GM18517 (cell line): ENCODE results near the gene DRD1.
"Not testable (repeated sequence)": the region's sequence is repeated elsewhere in the genome, so short reads cannot be mapped to it uniquely, and the experiment has no call there.

Experiments
- ATAC-seq: cut with Tn5 transposase; IDR thresholded peaks from one replicate; pipeline ENCODE4 v1.9.1; 2021; ENCODE audit warnings: mild to moderate bottlenecking, moderate library complexity; ENCODE audit not compliant: unreplicated experiment

The DRD1 gene

GRCh38 chr5:175468892-175469291 lies 24.9 kb upstream of the DRD1 start:
- no peak for ATAC-seq

DNA sequence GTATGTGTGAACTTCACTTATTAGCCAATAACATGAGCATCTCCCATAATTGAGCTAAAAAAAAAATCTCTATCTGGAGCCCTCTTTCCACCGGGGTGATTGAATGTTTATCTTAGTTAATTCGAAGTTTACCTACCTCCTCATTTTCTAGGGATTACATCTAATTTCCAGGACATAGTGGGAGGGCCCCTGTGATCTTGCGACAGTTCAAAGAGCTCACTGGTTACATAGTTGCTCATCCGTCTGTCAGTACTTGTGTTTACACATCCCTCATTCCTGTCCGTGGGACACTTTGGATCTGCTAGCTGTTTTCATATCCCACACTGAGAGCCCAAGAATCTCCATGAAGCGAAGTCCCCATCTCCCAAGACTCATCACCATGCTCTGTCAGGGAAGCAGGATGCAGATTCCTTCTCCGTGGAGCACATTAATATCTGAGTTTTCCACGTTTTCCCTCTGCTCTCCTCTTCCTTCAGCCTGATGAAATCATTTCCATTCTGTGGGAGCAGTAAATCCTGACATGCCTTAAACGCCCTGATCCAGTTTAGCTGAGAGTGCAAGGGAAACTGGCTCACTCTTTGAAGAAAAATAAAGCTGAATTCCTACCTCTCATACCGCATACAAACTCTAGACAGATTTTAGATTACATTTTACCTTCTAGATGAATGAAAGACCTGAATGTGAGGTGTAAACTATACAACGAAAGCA lies 24.2 kb upstream of the DRD1 start:
- ATAC-seq: no peak

DNA sequence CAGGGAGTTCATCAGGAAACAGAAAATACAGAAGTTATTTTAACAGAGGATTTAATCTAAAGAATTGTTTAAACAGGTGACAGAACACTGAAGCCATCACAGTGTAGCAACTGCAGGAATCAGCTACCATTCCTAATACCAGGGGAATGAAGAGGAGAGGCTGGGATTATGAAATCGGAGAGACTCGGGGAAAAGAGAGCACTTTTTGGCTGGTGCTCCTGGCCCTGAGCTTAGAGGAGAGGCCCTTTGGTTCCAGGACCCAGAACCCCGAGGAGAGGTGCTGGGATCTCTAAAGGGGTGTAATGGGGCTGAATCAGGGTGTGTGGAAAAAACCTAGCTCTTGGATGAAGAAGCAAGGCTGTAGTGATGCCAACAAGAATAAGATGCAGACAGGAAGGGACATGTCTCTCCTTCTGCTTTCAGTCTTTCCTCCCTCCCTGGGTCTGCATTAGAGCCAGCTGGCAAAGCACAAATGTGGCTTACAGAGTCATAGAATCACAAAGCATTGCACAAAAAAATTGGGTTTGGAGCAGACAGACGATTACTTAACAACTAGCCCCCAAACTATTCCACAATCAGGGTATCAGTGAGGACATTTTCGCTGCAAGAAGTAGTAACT lies 22.8 kb upstream of the DRD1 start:
- no peak for ATAC-seq

DNA sequence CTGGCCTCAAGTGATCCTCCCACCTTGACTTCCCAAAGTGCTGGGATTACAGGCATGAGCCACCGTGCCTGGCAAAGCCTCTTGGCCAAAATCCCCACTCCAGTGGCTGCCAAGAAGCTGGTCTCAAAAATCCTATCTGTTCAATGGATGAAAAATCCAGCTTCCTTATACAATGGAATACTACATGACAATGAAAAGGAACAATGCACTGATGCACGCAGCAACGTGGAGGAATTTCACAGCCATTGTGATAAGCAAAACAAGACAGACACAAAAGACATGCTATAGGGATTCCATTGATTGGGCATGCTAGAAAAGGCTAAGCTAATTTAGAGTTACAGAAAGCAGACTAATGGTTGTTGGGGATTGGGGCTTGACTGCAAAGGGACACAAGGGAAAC lies 21.3 kb upstream of the DRD1 start:
- ATAC-seq: no peak

DNA sequence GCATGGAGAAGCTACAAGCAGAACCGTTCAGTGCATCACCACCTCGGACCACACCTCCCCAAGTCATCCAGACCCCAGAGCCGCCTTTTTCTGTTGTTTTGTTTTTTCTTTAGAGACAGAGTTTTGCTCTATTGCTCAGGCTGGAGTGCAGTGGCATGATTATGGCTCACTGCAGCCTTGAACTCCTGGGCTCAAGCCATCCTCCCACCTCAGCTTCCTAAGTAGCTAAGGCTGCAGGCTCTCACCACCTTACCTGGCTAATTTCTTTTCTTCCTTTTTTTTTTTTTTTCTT lies 20.9 kb upstream of the DRD1 start:
- peak; percentile 27 for ATAC-seq

DNA sequence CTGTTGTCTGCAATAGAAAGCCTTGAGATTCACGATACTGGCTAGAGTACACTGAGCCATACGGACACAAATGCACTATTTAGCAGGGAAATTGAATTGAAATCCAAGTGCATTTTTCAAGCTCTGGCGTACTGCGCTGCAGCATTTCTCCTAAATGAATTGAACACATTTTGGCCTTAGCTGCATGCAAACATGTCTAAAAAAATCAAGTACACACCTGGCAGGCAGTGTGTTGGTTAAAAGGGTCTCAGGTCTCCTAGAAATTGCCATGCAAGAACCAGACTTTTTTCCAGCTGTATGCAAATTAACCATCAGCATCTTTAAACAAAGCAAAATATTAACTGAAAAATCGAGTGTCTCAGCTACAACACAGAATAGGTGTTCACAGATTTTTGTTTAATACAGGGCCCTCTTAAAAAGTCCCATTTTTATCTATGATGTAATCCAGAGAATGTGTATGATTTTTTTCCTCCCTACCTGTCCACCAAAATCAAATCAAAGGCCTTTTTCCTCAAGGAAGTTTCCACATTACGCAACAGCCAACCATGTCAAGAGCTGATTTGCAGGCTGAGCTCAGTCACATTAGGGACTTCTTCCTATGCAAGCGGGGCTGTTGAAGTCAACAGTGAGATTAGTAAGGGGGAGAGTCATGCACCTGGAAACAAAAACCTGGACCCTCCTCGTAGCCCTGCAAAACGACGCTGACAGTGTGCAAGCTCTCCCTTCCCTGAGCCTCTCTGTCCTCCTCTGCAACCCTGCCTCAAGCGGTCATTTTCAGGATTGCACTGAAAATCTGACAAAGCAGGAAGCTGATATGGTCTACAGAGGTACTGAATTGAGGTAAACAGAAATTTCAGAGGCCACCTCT lies 20.3 kb upstream of the DRD1 start:
- ATAC-seq: peak; percentile 94

DNA sequence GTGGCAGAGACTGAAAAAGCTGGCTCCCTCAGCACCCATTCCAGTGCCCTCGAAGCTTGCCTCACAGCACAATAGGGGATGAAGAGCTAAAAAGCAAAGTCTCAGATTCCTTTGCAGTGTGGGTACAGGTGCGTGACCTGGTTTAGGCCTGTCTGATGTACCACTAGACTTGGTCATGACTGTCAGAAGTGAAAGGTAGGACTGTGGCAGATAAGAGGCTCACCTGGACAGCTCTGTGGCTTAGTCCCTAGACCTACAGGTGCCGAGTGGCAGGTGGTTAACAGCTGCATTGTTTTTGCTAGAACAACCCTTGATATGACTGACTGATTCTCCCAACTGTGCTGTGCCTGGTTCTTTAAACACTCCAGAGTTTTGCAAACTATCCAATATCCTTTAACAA lies 19.7 kb upstream of the DRD1 start:
- ATAC-seq: no peak

- no peak for ATAC-seq
Observed at GRCh38 chr5:175461370-175461769, 17.4 kb upstream of the DRD1 start.

DNA sequence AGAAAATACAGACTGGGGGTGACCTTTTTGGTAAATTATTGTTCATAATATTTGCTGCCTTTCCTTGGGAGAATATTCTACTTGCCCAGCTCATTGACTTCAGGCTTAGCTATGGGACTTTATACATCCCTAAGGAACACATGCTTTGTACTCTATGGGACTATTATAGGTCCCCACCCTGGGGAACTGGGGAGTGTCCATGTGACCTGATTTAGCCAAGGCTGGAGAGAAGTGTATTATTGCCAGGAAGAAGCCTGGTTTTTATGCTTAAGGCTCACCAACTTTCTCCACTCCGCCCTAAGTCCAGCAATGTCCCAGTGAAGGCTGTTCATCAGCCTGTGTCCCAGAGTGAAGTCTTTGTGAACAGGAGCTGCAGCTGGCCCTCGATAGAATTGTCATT lies 16.6 kb upstream of the DRD1 start:
- ATAC-seq: no peak

DNA sequence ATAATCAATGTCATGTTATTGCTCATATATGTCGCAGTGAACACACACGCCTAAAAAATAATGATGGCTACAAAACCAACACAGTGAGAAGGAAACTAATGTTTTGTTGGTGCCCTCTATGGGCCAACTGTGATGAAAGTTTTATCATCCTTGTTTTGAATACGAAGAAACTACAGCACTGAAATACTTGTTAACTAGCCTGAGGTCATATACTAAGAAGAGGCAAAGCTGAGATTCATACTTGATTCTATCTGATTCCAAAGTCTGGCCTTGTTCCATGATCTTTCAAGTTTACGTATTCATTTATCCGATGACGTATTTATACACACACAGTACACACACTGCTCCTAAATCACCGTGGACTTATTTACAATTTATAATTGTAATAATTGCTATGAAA lies 16.1 kb upstream of the DRD1 start:
- no peak for ATAC-seq

DNA sequence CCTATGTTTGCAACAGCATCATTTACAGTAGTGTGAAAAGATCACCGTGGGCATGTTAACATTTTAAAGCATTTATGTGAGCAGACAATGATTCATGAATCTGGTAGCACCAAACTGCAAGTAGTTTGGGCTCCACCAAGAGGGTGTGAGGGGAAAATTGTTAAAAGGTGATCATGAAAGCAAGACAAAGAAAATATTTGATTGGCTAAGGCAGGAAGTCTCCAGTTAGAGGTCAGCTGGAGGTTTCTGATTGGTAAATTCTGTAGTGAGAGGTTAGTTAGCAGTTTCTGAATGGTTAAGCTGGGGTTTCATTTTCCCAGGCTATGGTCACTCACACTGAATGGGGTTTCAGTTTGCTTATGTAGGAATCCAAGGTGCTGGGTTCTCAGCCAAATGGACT lies 13.5 kb upstream of the DRD1 start:
- ATAC-seq: peak; percentile 90

GRCh38 chr5:175456105-175456742 lies 12.2 kb upstream of the DRD1 start:
- no peak for ATAC-seq

DNA sequence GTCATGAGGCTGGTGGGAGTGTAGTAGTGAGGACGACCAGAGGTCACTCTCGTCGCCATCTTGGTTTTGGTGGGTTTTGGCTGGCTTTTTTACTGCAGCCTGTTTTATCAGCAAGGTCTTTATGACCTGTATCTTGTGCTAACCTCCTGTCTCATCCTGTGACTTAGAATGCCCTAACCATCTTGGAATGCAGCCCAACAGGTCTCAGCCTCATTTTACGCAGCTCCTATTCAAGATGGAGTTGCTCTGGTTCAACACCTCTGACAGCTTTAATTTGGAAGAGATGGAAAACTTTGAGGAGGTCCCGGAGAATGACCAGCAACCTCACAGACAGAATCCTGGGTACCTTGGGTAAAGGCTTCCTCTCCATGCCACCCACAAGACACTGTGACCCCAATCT lies 10.4 kb upstream of the DRD1 start:
- ATAC-seq: not testable (repeated sequence)

GRCh38 chr5:175452166-175452565 lies 8.2 kb upstream of the DRD1 start:
- ATAC-seq: no peak

GRCh38 chr5:175448276-175448675 lies 4.3 kb upstream of the DRD1 start:
- no peak for ATAC-seq

- no peak for ATAC-seq
Observed at GRCh38 chr5:175447571-175447970, 3.6 kb upstream of the DRD1 start.

- ATAC-seq: not testable (repeated sequence)
Observed at GRCh38 chr5:175446378-175446777, 2.4 kb upstream of the DRD1 start.

- ATAC-seq: no peak
Observed at GRCh38 chr5:175444905-175445456, 999 bp upstream of the DRD1 start.

DNA sequence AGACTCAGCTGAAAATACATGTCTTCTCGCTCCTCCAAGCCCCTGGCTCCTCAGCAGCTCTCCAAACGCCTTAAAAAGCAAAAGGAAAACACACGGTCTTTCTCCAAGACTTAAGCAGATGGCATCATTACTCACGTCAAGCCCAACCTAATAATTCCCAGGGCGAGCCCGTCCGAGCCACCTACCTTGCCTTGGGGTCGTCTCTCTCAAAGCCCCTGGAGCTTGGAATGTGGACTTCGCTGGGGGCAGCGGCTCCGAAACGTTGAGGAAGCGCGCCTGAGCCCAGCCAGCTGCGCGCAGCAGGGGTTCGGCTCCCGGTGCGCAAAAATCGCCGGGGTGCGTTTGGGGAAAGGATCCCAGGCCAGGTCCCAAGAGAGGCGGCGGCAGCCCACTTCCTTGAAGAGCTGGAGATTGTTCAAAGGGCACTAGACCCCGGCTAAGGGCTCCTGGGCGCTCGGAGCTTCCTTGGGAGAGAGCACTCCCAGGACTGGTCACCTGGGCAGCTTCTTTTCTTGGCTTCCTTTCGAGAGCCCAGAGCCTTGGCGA lies 395 bp downstream of the DRD1 start:
- no peak for ATAC-seq

- no peak for ATAC-seq
Observed at GRCh38 chr5:175438234-175438857, 5.6 kb downstream of the DRD1 start.

GRCh38 chr5:175436359-175436758 lies 7.6 kb downstream of the DRD1 start:
- no peak for ATAC-seq
